Measurements from ENCODE around the gene FARSB. TPM values are rescaled to one million over a fixed set of nuclear protein-coding genes. Genes with fewer than 3 reads are reported as not detected.

FARSB gene
- total RNA-seq, 6 experiments from 2014 or later: 6.2 to 14.2 (median 9.0) TPM

- peaks cover 0 to 26% (median 0%) of the 10 kb centered on the region in 4 donors for H3K4me1 ChIP-seq
- H3K36me3 ChIP-seq: no peaks in the 10 kb centered on the region
- TF ChIP-seq CTCF (IDR thresholded peaks at IDR 0.05) (no peak), POLR2A (IDR thresholded peaks at IDR 0.05) (no peak)
- intact Hi-C loops (cut with DNase I): no loop called here
- 67% methylated on average over 3 of the region's 3 CpGs for WGBS (ENCODE audit: insufficient coverage, low coverage, low lambda C conversion rate, missing lambda C conversion rate)
- no peaks in the 10 kb centered on the region for H3K27me3 ChIP-seq
- H3K27ac ChIP-seq: no peak overlapping the region
- H3K4me3 ChIP-seq: no peak overlapping the region
- ATAC-seq (no peak), DNase-seq (no peak)
- H3K9me3 ChIP-seq: no peaks in the 10 kb centered on the region
These were observed 22.1 kb upstream of the FARSB start for GRCh38 chr2:222677981-222678380.

- intact Hi-C loops (cut with DNase I): no loop called here
- H3K4me1 ChIP-seq: peaks cover 0 to 43% (median 2%) of the 10 kb centered on the region in 4 donors
- H3K36me3 ChIP-seq: no peaks in the 10 kb centered on the region
- no peak overlapping the region for H3K27ac ChIP-seq
- no peaks in the 10 kb centered on the region for H3K9me3 ChIP-seq
- no peak for ATAC-seq
- TF ChIP-seq POLR2A (IDR thresholded peaks at IDR 0.05): no peak
- no peak for TF ChIP-seq CTCF (IDR thresholded peaks at IDR 0.05)
- 71% methylated on average over 5 of the region's 5 CpGs for WGBS (ENCODE audit: insufficient coverage, low coverage, low lambda C conversion rate, missing lambda C conversion rate)
- no peak for DNase-seq
- no peaks in the 10 kb centered on the region for H3K27me3 ChIP-seq
- no peak overlapping the region for H3K4me3 ChIP-seq
These were observed 18.0 kb upstream of the FARSB start for GRCh38 chr2:222673883-222674282.

- Histone ChIP-seq H3K36me3 (no peaks in the 10 kb centered on the region), H3K4me3 (peak overlapping the region in 2 of 3 donors; percentile 66 to 83), H3K9me3 (no peaks in the 10 kb centered on the region), H3K27ac (no peak overlapping the region), H3K4me1 (peaks cover 0 to 40% (median 2%) of the 10 kb centered on the region in 4 donors), H3K27me3 (no peaks in the 10 kb centered on the region)
- ATAC-seq (no peak), DNase-seq (no peak)
- 46% methylated on average over 7 of the region's 7 CpGs for WGBS (ENCODE audit: insufficient coverage, low coverage, low lambda C conversion rate, missing lambda C conversion rate)
- no peak for TF ChIP-seq POLR2A (IDR thresholded peaks at IDR 0.05)
- no peak for TF ChIP-seq CTCF (IDR thresholded peaks at IDR 0.05)
- intact Hi-C loops (cut with DNase I): no loop called here
These were observed 17.4 kb upstream of the FARSB start for GRCh38 chr2:222673273-222673672.

- no peak for TF ChIP-seq CTCF (IDR thresholded peaks at IDR 0.05)
- no peak for TF ChIP-seq POLR2A (IDR thresholded peaks at IDR 0.05)
- Histone ChIP-seq H3K9me3 (no peaks in the 10 kb centered on the region), H3K4me1 (peaks cover 0 to 30% (median 2%) of the 10 kb centered on the region in 4 donors), H3K4me3 (peak overlapping the region; percentile 47 to 83 (median 66)), H3K27me3 (no peaks in the 10 kb centered on the region), H3K27ac (peak overlapping the region; percentile 7 to 89 (median 65)), H3K36me3 (no peaks in the 10 kb centered on the region)
- intact Hi-C loops (cut with DNase I): no loop called here
- DNase-seq: no peak
- ATAC-seq: peak; percentile 24 to 33 (median 27)
- 7% methylated on average over 9 of the region's 10 CpGs for WGBS (ENCODE audit: insufficient coverage, low coverage, low lambda C conversion rate, missing lambda C conversion rate)
These were observed 16.1 kb upstream of the FARSB start for GRCh38 chr2:222672068-222672401.
